K562 (cell line): ENCODE results near the gene RPS6KL1. TPM values are rescaled to one million over a fixed set of nuclear protein-coding genes. Genes with fewer than 3 reads are reported as not detected.

ENCODE experiments used
- ARID1B ChIP-seq: fragments of 450-650 bp; IDR thresholded peaks from 2 replicates; pipeline ENCODE4 v1.6.1; 2016; ENCODE audit warnings: antibody characterized with exemption, mild to moderate bottlenecking, inconsistent platforms
- ATF1 ChIP-seq, 2 experiments: fragments of 450-650 bp in 1 of 2; IDR thresholded peaks; 2 replicates each; pipeline ENCODE4 v1.6.1; 2016; ENCODE audit warnings: missing compliant biosample characterization in 1 of 2, missing genetic modification characterization in 1 of 2
- BMI1 ChIP-seq: fragments of 150-350 bp; IDR thresholded peaks from 2 replicates; pipeline ENCODE4 v1.6.1; 2014; ENCODE audit warnings: low read length
- EP400 ChIP-seq: fragments of 450-650 bp; IDR thresholded peaks from 2 replicates; pipeline ENCODE4 v1.6.1; 2017; ENCODE audit warnings: antibody characterized with exemption, mild to moderate bottlenecking, moderate library complexity
- MCM5 ChIP-seq: fragments of 450-650 bp; IDR thresholded peaks from 2 replicates; pipeline ENCODE4 v1.6.1; 2016; ENCODE audit warnings: low read depth
- NR2C1 ChIP-seq, 2 experiments: fragments of 450-650 bp; IDR thresholded peaks; 2 replicates each; pipeline ENCODE4 v1.6.1; 2017; ENCODE audit warnings: mild to moderate bottlenecking in 2 of 2, antibody characterized with exemption in 1 of 2, inconsistent platforms in 1 of 2, missing compliant biosample characterization in 1 of 2, missing genetic modification characterization in 1 of 2
- SNAPC5 ChIP-seq: fragments of 250-450 bp; sonication (Bioruptor Pico); IDR thresholded peaks from 2 replicates; pipeline ENCODE4 v1.8.0; 2021; ENCODE audit warnings: moderate library complexity, mild to moderate bottlenecking, inconsistent platforms
- SNRNP70 ChIP-seq: fragments of 200-400 bp; formaldehyde crosslinking; optimal IDR thresholded peaks from 2 replicates; pipeline ENCODE3; 2017; ENCODE audit warnings: low read depth, low read length
- SPI1 ChIP-seq: IDR thresholded peaks from 2 replicates; pipeline ENCODE4 v1.6.1; 2011; ENCODE audit warnings: low read depth, low read length, control low read depth, borderline replicate concordance
- U2AF2 ChIP-seq: fragments of 200-400 bp; formaldehyde crosslinking; optimal IDR thresholded peaks from 2 replicates; pipeline ENCODE3; 2017; ENCODE audit warnings: low read depth, mild to moderate bottlenecking, low read length
- VEZF1 ChIP-seq: fragments of 200-800 bp; sonication (Bioruptor generic); IDR thresholded peaks from 2 replicates; pipeline ENCODE4 v1.6.1; 2017; ENCODE audit warnings: missing genetic modification characterization, missing compliant biosample characterization
- ZBTB40 ChIP-seq, 2 experiments: fragments of 450-650 bp in 1 of 2; sonication (generic) in 1 of 2; formaldehyde crosslinking in 1 of 2; IDR thresholded peaks; 2 replicates each; pipeline versions ENCODE4 v1.7.1 to v1.9.0; 2016 to 2022; ENCODE audit warnings: inconsistent platforms in 1 of 2, mild to moderate bottlenecking in 1 of 2, missing genetic modification reagents in 1 of 2
- ZNF143 ChIP-seq: sonication (generic); formaldehyde crosslinking; IDR thresholded peaks from 2 replicates; pipeline ENCODE4 v1.9.0; 2022; ENCODE audit warnings: mild to moderate bottlenecking, missing genetic modification reagents
- ZNF263 ChIP-seq: sonication (generic); formaldehyde crosslinking; IDR thresholded peaks from 2 replicates; pipeline ENCODE4 v1.8.0; 2022; ENCODE audit warnings: mild to moderate bottlenecking, missing genetic modification reagents, borderline replicate concordance
- ZNF561 ChIP-seq: fragments of 450-650 bp; formaldehyde crosslinking; conservative IDR thresholded peaks from 2 replicates; pipeline ENCODE4 v1.4.0; 2020; ENCODE audit warnings: mild to moderate bottlenecking, moderate library complexity
- polyA plus RNA-seq, 8 experiments: library from polyadenylated mRNA; depleted of rRNA in 4 of 8; stranded (reverse) in 5 of 8; unstranded in 3 of 8; fragments of >200 nt; fragmentation: Nextera tagmentation in 2 of 8; fragmentation: Illumina TruSeq in 1 of 8; extraction: Ambion mirVana in 2 of 8; extraction: Trizol in 1 of 8; gene quantifications; 2 replicates each; pipeline versions ENCODE4 v1.2.1 to v1.2.3, GENCODE V29; 2011 to 2014; ENCODE audit warnings: inconsistent platforms in 1 of 8, missing spikeins in 1 of 8
- total RNA-seq, 7 experiments: library from RNA; depleted of rRNA in 6 of 7; stranded (reverse); fragments of >200 nt in 6 of 7; fragmentation: Illumina TruSeq in 2 of 7; extraction: Trizol in 2 of 7; gene quantifications; 2 replicates each; pipeline versions ENCODE4 v1.2.1 to v1.2.3, GENCODE V29; 2011 to 2021; ENCODE audit warnings: low replicate concordance in 1 of 7

The RPS6KL1 gene
- total and polyA plus RNA-seq, 9 of the 15 experiments (the other 6 are each of a cell fraction or from before 2014, with no cell fraction given): 0.91 to 15.5 (median 8.1) TPM

- TF ChIP-seq ARID1B (0 out of 2 replicates have a peak, but pooled peaks have one; percentile 9), SPI1 (no peak), ZNF143 (CRISPR knock-in tag) (no peak), VEZF1 (CRISPR knock-in tag) (0 out of 2 replicates have a peak, but pooled peaks have one; percentile 34), SNRNP70 (no peak), ZNF263 (no peak; the same call in 1 of the 2 replicates), ATF1 (CRISPR knock-in tag; IDR thresholded peaks at IDR 0.05) (no peak), ATF1 (tag; IDR thresholded peaks at IDR 0.05) (peak; percentile 37; the same call in 1 of the 2 replicates), ZBTB40 (IDR thresholded peaks at IDR 0.05) (peak; percentile 95), ZBTB40 (CRISPR knock-in tag; IDR thresholded peaks at IDR 0.05) (no peak), U2AF2 (no peak), SNAPC5 (CRISPR knock-in tag) (no peak), EP400 (peak; percentile 46), NR2C1 (IDR thresholded peaks at IDR 0.05) (no peak), NR2C1 (tag; IDR thresholded peaks at IDR 0.05) (peak; percentile 42), MCM5 (no peak), ZNF561 (no peak), BMI1 (no peak)
These were observed 41.5 kb downstream of the RPS6KL1 start, which contains the start of gene DLST (continued) for GRCh38 chr14:74881431-74882102.
